Prostate gland (tissue), 2 donors: Measurements from ENCODE around the gene MLST8.

ENCODE experiments used
- CTCF ChIP-seq, 4 experiments: fragments of 200-600 bp in 2 of 4; fragments of 450-650 bp in 2 of 4; sonication (generic) in 2 of 4; IDR thresholded peaks; 1 replicate in 3 of 4; 2 replicates in 1 of 4; pipeline ENCODE4 v1.5.1; 2016 to 2019; ENCODE audit warnings: antibody characterized with exemption in 4 of 4, mild to moderate bottlenecking in 2 of 4, moderate library complexity in 2 of 4
- POLR2AphosphoS5 ChIP-seq: sonication (generic); formaldehyde crosslinking; IDR thresholded peaks from one replicate; pipeline ENCODE4 v1.6.1; 2017; ENCODE audit warnings: antibody characterized with exemption

- TF ChIP-seq CTCF (IDR thresholded peaks at IDR 0.05): no peak
- no peak for TF ChIP-seq POLR2AphosphoS5
These were observed 38.1 kb upstream of the MLST8 start for GRCh38 chr16:2167068-2167638.
